Neural cell (in vitro differentiated cells): ENCODE data around the gene CBX2. TPM values are rescaled to one million over a fixed set of nuclear protein-coding genes. Genes with fewer than 3 reads are reported as not detected.

ENCODE experiments used
- H2AFZ ChIP-seq: fragments of 200-600, 300-800 bp; sonication (generic), shearing (Covaris generic); 2 replicates; pipeline ENCODE4 v1.6.0; 2014; ENCODE audit warnings: low read depth, mild to moderate bottlenecking, antibody characterized with exemption, low read length, moderate library complexity
- H3F3A ChIP-seq: fragments of 200-600 bp; shearing (Covaris generic); 2 replicates; pipeline ENCODE4 v1.6.1; 2016; ENCODE audit warnings: mild to moderate bottlenecking, moderate library complexity, mixed read lengths, antibody characterized with exemption, low read length; ENCODE audit not compliant: insufficient read depth, poor library complexity, severe bottlenecking
- H3K27ac ChIP-seq: fragments of 200-600, 300-800 bp; sonication (generic), shearing (Covaris generic); 2 replicates; pipeline ENCODE4 v1.5.1; 2014; ENCODE audit warnings: mild to moderate bottlenecking, low read length, moderate library complexity
- H3K27me3 ChIP-seq: fragments of 300-800, 200-600 bp; sonication (generic), shearing (Covaris generic); 2 replicates; pipeline ENCODE4 v1.6.0; 2014; ENCODE audit warnings: mild to moderate bottlenecking, low read depth, low read length, moderate library complexity; ENCODE audit not compliant: insufficient read depth
- H3K36me3 ChIP-seq: fragments of 300-800, 200-600 bp; sonication (generic), shearing (Covaris generic); 2 replicates; pipeline ENCODE4 v1.5.1; 2014; ENCODE audit warnings: mild to moderate bottlenecking, antibody characterized with exemption, low read length, moderate library complexity; ENCODE audit not compliant: insufficient read depth
- H3K4me2 ChIP-seq: fragments of 300-800, 200-600 bp; sonication (generic), shearing (Covaris generic); 2 replicates; pipeline ENCODE4 v1.6.0; 2014; ENCODE audit warnings: mild to moderate bottlenecking, low read length
- H3K4me3 ChIP-seq: fragments of 300-800, 200-600 bp; sonication (generic), shearing (Covaris generic); 2 replicates; pipeline ENCODE4 v1.5.1; 2014; ENCODE audit warnings: mild to moderate bottlenecking, low read length, moderate library complexity
- H3K79me2 ChIP-seq: fragments of 200-600 bp; shearing (Covaris generic); replicated peaks from 2 replicates; pipeline ENCODE4 v1.6.0; 2014; ENCODE audit warnings: mild to moderate bottlenecking, low read length, moderate library complexity; ENCODE audit not compliant: insufficient read depth
- H3K9ac ChIP-seq: fragments of 300-800, 200-600 bp; sonication (generic), shearing (Covaris generic); 2 replicates; pipeline ENCODE4 v1.6.1; 2016; ENCODE audit warnings: mild to moderate bottlenecking, low read length, mixed read lengths
- H3K9me2 ChIP-seq: fragments of 200-600 bp; shearing (Covaris generic); 2 replicates; pipeline ENCODE4 v1.6.1; 2016; ENCODE audit warnings: mild to moderate bottlenecking, low read length, mixed read lengths; ENCODE audit not compliant: insufficient read depth
- H3K9me3 ChIP-seq: fragments of 200-600, 300-800 bp; sonication (generic), shearing (Covaris generic); 2 replicates; pipeline ENCODE4 v1.6.1; 2016; ENCODE audit warnings: mild to moderate bottlenecking, mixed run types, low read length, moderate library complexity, mixed read lengths
- H4K20me1 ChIP-seq: fragments of 200-600 bp; shearing (Covaris generic); 2 replicates; pipeline ENCODE4 v1.6.1; 2016; ENCODE audit warnings: mild to moderate bottlenecking, mixed run types; ENCODE audit not compliant: insufficient read depth
- EZH2 ChIP-seq: fragments of 200-600, 300-800 bp; shearing (Covaris generic), sonication (generic); IDR thresholded peaks from 2 replicates; pipeline ENCODE4 v1.6.1; 2014; ENCODE audit warnings: antibody characterized with exemption, low read length, borderline replicate concordance, mild to moderate bottlenecking; ENCODE audit not compliant: insufficient read depth, poor library complexity, severe bottlenecking
- MXI1 ChIP-seq: fragments of 450-650 bp; conservative IDR thresholded peaks from 2 replicates; pipeline ENCODE4 v1.6.1; 2014; ENCODE audit warnings: antibody characterized with exemption, mild to moderate bottlenecking; ENCODE audit not compliant: poor library complexity, severe bottlenecking
- RAD21 ChIP-seq: fragments of 450-650 bp; conservative IDR thresholded peaks from 2 replicates; pipeline ENCODE4 v1.6.1; 2014; ENCODE audit warnings: antibody characterized with exemption, mild to moderate bottlenecking, moderate library complexity
- SMC3 ChIP-seq: fragments of 450-650 bp; conservative IDR thresholded peaks from 2 replicates; pipeline ENCODE4 v1.6.1; 2014; ENCODE audit warnings: antibody characterized with exemption, mild to moderate bottlenecking, moderate library complexity; ENCODE audit not compliant: poor library complexity
- TAF1 ChIP-seq: IDR thresholded peaks from 2 replicates; pipeline ENCODE4 v1.6.1; 2012; ENCODE audit warnings: low read depth
- polyA plus RNA-seq: library from polyadenylated mRNA; depleted of rRNA; stranded (reverse); fragments of >200 nt; gene quantifications from 2 replicates; pipeline ENCODE4 v1.2.3, GENCODE V29; 2014
- TF ChIP-seq, protein P1 (sequence below): fragments of 450-650 bp; IDR thresholded peaks from 2 replicates; pipeline ENCODE4 v1.5.1; 2014; ENCODE audit warnings: antibody characterized with exemption, mild to moderate bottlenecking, moderate library complexity; ENCODE audit not compliant: poor library complexity, severe bottlenecking
- TF ChIP-seq, protein P2 (sequence below): IDR thresholded peaks from 2 replicates; pipeline ENCODE4 v1.6.1; 2012; ENCODE audit warnings: borderline replicate concordance

Gene CBX2
- polyA plus RNA-seq, 1 donor from 2014 or later, result 16.9 TPM

- no peaks in the 10 kb centered on the region for H3K36me3 ChIP-seq
- no peak overlapping the region for H3K27ac ChIP-seq
- no peak overlapping the region for H3K9ac ChIP-seq
- no peaks in the 10 kb centered on the region for H3F3A ChIP-seq
- no peaks in the 10 kb centered on the region for H3K27me3 ChIP-seq
- no peaks in the 10 kb centered on the region for H3K9me2 ChIP-seq
- no peak overlapping the region for H2AFZ ChIP-seq
- no peaks in the 10 kb centered on the region for H3K79me2 ChIP-seq
- H3K4me2 ChIP-seq, result no peak overlapping the region
- TF ChIP-seq, protein P1, sequence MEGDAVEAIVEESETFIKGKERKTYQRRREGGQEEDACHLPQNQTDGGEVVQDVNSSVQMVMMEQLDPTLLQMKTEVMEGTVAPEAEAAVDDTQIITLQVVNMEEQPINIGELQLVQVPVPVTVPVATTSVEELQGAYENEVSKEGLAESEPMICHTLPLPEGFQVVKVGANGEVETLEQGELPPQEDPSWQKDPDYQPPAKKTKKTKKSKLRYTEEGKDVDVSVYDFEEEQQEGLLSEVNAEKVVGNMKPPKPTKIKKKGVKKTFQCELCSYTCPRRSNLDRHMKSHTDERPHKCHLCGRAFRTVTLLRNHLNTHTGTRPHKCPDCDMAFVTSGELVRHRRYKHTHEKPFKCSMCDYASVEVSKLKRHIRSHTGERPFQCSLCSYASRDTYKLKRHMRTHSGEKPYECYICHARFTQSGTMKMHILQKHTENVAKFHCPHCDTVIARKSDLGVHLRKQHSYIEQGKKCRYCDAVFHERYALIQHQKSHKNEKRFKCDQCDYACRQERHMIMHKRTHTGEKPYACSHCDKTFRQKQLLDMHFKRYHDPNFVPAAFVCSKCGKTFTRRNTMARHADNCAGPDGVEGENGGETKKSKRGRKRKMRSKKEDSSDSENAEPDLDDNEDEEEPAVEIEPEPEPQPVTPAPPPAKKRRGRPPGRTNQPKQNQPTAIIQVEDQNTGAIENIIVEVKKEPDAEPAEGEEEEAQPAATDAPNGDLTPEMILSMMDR, result no peak
- TF ChIP-seq TAF1, result no peak
- H3K9me3 ChIP-seq, result no peaks in the 10 kb centered on the region
- no peaks in the 10 kb centered on the region for H4K20me1 ChIP-seq
- H3K4me3 ChIP-seq, result no peak overlapping the region
These were observed 15.9 kb upstream of the CBX2 start for GRCh38 chr17:79761894-79762589.

DNA sequence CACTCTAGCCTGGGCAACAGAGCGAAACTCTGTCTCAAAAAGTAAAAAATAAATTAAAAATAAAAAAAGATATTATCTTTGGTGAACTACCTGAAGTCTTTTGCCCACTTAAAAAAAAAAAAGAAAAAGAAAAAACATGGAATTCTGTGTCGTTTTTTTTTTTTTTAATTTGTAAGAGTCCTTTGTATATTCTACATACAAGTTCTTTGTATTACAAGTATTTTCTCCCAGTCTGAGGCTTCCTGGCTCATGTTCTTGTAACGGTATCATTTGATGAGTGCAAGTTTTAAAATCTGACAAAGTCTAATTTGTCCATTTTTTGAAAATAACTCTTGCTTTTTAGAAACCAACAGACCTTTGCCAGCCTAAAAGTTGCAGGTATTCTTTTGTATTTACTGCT, 12.2 kb upstream of the CBX2 start:
- Histone ChIP-seq H2AFZ (no peak overlapping the region), H3K9ac (no peak overlapping the region), H3K4me3 (no peak overlapping the region), H3K79me2 (no peaks in the 10 kb centered on the region), H3K27me3 (no peaks in the 10 kb centered on the region), H4K20me1 (no peaks in the 10 kb centered on the region), H3F3A (no peaks in the 10 kb centered on the region), H3K4me2 (no peak overlapping the region), H3K27ac (no peak overlapping the region), H3K9me2 (no peaks in the 10 kb centered on the region), H3K9me3 (no peaks in the 10 kb centered on the region), H3K36me3 (no peaks in the 10 kb centered on the region)
- TF ChIP-seq MXI1 (no peak), EZH2 (no peak), RAD21 (no peak), SMC3 (no peak)
- TF ChIP-seq, protein P1, result no peak
- TF ChIP-seq, protein P2, sequence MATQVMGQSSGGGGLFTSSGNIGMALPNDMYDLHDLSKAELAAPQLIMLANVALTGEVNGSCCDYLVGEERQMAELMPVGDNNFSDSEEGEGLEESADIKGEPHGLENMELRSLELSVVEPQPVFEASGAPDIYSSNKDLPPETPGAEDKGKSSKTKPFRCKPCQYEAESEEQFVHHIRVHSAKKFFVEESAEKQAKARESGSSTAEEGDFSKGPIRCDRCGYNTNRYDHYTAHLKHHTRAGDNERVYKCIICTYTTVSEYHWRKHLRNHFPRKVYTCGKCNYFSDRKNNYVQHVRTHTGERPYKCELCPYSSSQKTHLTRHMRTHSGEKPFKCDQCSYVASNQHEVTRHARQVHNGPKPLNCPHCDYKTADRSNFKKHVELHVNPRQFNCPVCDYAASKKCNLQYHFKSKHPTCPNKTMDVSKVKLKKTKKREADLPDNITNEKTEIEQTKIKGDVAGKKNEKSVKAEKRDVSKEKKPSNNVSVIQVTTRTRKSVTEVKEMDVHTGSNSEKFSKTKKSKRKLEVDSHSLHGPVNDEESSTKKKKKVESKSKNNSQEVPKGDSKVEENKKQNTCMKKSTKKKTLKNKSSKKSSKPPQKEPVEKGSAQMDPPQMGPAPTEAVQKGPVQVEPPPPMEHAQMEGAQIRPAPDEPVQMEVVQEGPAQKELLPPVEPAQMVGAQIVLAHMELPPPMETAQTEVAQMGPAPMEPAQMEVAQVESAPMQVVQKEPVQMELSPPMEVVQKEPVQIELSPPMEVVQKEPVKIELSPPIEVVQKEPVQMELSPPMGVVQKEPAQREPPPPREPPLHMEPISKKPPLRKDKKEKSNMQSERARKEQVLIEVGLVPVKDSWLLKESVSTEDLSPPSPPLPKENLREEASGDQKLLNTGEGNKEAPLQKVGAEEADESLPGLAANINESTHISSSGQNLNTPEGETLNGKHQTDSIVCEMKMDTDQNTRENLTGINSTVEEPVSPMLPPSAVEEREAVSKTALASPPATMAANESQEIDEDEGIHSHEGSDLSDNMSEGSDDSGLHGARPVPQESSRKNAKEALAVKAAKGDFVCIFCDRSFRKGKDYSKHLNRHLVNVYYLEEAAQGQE, result no peak
